ENCODE measurements around the gene TSNAX.

DNA sequence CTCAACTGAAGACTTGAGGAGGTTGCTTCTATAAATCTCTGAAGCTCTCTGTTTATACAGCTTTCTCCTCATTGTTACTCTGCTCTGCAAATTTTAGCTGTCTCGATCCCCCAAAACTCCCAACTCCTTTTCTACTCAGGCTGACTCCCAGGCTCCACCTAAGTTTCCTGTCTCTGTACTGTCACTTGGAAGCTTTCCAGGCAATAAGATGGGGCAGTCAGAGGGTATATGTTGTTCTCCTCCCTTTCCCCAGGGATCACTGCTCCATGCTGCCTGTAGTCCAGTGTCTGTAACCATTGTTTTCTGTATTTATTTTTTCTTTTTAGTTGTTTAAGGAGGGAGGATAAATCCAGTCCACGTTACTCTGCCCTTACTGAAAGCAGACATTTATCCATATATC is 13.4 kb downstream of the TSNAX start:
- TF ChIP-seq, protein P1, sequence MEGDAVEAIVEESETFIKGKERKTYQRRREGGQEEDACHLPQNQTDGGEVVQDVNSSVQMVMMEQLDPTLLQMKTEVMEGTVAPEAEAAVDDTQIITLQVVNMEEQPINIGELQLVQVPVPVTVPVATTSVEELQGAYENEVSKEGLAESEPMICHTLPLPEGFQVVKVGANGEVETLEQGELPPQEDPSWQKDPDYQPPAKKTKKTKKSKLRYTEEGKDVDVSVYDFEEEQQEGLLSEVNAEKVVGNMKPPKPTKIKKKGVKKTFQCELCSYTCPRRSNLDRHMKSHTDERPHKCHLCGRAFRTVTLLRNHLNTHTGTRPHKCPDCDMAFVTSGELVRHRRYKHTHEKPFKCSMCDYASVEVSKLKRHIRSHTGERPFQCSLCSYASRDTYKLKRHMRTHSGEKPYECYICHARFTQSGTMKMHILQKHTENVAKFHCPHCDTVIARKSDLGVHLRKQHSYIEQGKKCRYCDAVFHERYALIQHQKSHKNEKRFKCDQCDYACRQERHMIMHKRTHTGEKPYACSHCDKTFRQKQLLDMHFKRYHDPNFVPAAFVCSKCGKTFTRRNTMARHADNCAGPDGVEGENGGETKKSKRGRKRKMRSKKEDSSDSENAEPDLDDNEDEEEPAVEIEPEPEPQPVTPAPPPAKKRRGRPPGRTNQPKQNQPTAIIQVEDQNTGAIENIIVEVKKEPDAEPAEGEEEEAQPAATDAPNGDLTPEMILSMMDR (IDR thresholded peaks at IDR 0.05 in 2 of 3, conservative IDR thresholded peaks at IDR 0.05 in 1 of 3; ENCODE audit: borderline replicate concordance in 1 of 3, insufficient read depth in 1 of 3, low read depth in 2 of 3, low read length in 2 of 3) = no peak
- no peak for TF ChIP-seq POLR2AphosphoS5 (IDR thresholded peaks at IDR 0.05; ENCODE audit: low read depth, low read length)
- no peak for TF ChIP-seq EZH2phosphoT487 (IDR thresholded peaks at IDR 0.05; ENCODE audit: borderline replicate concordance)
- no peak for TF ChIP-seq RAD21 (IDR thresholded peaks at IDR 0.05; ENCODE audit: low read depth)
- no peak for TF ChIP-seq CEBPB (IDR thresholded peaks at IDR 0.05; ENCODE audit: low read depth)
- TF ChIP-seq POLR2A (IDR thresholded peaks at IDR 0.05; ENCODE audit: borderline replicate concordance, extremely low read depth, insufficient read depth, insufficient read length) = no peak
- no peak for TF ChIP-seq TCF7L2 (IDR thresholded peaks at IDR 0.05; ENCODE audit: borderline replicate concordance, extremely low read depth, insufficient read depth, insufficient read length)
- no peak for TF ChIP-seq ZNF274 (IDR thresholded peaks at IDR 0.05; ENCODE audit: low read depth, low read length)
- no peak for TF ChIP-seq EZH2 (IDR thresholded peaks at IDR 0.05)
- TF ChIP-seq, protein P2, sequence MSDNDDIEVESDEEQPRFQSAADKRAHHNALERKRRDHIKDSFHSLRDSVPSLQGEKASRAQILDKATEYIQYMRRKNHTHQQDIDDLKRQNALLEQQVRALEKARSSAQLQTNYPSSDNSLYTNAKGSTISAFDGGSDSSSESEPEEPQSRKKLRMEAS (IDR thresholded peaks at IDR 0.05) = no peak
- TF ChIP-seq ZFX (IDR thresholded peaks at IDR 0.05) = no peak
- no peak for TF ChIP-seq ELF1 (IDR thresholded peaks at IDR 0.05; ENCODE audit: borderline replicate concordance, low read depth)
